HG02943 (cell line): ENCODE data around the gene COQ4.
A peak's percentile ranks its signal among the peaks of the same experiment; 100 is the strongest.

Experiments
- ATAC-seq: cut with Tn5 transposase; IDR thresholded peaks from one replicate; pipeline ENCODE4 v1.9.1; 2021; ENCODE audit warnings: mild to moderate bottlenecking, low read depth, moderate library complexity; ENCODE audit not compliant: unreplicated experiment

COQ4 gene

DNA sequence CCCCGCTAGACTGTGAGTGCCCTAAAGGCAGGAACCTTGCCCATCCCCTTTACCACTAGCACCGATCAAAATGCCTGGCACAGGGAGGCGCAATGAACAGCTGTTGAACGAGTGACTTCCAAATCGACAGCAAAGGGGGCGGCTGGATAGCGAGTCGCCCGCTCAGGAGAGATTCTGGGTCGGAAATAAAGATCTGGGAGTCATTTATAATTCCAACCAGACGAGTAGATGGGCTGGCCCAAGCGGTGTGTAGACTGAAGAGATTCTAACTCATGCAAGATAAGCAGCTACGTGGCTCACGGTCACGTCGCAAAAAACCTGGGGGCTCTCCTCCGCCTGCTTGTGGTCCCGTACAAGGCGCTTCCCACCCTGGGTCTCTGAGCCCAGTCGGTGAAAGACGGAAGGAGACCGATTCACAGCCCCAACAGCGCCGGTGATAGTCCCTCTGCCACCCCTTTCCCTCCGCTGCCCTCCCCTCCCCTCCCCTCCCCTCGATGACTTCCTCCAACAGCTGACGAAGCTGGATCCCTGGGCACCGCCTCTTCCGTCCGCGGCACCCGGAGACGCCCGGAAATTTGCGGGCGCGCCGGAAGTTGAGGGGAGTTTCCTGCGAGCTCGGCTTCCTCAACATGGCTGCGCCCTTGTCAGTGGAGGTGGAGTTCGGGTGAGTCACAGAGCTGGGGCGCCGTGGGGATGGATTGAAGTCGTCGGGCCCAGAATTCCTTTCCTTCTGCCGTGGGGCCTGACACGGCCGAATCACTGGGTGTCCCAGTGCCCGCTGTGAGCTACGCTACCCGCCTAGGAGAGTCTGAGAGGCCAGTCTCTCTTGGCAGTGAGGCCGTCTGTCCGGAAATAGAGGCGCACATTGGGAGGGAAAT is 48.4 kb downstream of the COQ4 start, which contains the start of gene URM1:
Gene URM1, plus strand, starts transcription at position 623 of the 878 bp plus-strand sequence. Its CDS starts 7 bp downstream, at position 630.
- ATAC-seq, result peak; percentile 94

DNA sequence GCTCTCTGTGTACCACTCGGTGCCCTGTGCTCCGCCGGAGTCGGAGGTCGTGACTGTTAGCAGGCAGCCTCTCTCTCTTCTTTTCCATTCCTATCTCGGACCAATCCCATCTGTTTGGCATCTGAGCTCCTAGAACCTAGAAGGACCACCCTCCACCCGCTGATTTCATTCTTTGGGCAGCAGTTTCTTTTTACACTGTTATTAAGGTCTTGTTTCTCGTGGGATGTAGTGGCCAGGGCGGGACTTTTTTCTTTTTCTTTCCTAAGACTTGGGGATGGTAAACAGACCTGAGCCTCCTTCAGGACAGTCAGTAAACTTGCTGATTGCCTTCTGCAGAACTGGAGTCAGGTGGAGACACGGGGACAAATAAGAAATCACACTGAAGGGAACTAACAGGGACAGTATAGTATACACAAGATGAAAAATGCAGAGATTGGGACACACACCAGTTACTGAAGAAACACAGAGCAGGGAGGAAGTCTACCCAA is 49.0 kb downstream of the COQ4 start:
- no peak for ATAC-seq

DNA sequence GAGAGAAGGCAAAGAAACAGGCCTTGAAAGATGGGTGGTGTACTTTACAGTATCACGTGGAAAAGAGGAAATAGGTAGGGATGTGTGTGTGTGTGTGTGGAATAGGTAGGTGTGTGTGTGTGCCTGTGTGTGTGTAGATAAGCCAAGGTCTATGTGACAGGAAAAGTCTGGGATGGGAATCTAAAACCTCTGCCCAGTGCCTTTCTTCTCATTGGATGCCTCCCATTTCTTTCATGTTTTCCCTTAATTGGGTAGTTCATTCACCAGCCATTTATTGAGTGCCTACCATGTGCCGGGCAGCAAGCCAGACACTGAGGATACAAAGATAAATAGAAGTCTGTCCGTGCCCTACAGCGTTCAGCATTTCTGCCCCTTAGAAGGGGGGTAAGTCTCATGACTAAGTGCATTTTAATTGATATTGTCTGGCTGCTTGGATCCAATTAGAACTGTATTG is 49.6 kb downstream of the COQ4 start:
- ATAC-seq, result no peak

DNA sequence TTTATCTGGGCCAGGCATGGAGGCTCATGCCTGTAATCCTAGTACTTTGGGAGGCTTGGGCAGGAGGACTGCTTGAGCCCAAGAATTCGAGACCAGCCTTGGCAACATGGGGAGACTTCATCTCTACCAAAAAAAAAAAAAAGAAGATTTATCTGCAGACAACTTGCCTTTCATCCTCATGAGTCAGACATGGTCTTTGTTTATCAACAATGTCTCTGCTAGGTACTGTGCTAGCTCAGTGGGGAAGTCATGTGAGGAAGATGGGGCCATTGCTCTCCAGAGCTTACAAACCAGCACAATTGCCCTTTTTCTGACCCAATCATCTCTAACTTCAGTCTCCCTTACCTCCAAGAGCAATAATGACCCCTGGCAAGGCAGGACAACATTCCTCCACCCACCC is 50.1 kb downstream of the COQ4 start:
- ATAC-seq, result no peak

DNA sequence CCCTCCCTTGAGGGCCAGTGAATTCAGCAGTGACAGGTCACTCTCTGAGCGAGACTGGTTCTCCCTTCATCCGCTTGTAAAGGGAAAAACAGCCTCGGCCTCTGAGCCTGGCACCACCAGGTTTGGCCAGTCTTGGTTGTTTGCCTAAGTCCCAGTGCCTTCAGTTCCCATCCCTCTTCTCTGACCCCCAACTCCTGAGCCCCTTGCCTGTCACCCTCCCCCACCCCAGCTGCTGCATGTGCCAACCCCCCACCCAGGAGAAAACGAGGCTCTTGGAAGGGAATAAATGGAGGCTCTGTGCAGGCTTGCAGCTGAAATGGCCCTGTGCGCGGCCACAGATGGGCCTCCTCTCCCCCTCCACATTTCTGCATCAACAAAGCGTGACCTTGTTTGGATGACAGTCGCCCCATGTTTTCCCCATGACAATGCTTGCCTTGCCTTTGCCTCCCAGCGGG is 51.6 kb downstream of the COQ4 start:
- no peak for ATAC-seq

DNA sequence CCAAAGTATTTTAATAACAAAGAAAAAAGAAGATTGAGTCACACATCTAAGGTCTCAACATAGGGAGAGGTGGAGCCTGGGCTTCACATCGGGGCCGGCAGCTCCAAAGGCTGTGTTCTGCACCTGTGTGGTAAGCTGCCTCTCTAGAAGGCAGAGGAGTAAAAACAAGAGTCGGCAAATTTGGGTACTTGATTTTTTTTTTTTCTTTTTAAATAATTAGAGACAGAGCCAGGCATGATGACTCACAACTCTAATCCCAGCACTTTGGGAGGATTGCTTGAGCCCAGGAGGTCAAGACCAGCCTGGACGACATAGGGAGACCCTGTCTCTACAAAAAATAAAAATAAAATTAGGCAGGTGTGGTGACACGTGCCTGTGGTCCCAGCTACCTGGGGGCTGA is 53.2 kb downstream of the COQ4 start:
- ATAC-seq, result no peak

DNA sequence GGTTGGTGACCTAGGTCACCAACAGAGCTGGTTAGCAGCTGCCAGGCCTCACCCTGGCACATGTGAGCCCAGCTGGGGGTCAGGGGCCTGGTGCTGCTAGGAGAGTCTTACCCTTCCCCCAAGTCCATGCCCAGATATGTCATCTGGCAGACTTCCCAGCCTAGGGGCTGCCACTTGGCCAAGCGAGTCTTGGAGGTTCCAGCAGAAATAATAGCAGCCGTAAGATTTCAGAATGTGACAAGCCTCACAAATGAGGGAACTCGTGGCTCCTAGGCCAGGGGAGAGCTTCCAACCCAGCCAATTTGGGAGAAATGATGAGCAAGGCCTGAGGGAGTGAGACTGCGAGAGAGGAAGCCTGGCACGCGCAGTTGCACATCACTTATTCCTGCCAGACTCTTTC is 59.6 kb downstream of the COQ4 start:
- ATAC-seq, result no peak

DNA sequence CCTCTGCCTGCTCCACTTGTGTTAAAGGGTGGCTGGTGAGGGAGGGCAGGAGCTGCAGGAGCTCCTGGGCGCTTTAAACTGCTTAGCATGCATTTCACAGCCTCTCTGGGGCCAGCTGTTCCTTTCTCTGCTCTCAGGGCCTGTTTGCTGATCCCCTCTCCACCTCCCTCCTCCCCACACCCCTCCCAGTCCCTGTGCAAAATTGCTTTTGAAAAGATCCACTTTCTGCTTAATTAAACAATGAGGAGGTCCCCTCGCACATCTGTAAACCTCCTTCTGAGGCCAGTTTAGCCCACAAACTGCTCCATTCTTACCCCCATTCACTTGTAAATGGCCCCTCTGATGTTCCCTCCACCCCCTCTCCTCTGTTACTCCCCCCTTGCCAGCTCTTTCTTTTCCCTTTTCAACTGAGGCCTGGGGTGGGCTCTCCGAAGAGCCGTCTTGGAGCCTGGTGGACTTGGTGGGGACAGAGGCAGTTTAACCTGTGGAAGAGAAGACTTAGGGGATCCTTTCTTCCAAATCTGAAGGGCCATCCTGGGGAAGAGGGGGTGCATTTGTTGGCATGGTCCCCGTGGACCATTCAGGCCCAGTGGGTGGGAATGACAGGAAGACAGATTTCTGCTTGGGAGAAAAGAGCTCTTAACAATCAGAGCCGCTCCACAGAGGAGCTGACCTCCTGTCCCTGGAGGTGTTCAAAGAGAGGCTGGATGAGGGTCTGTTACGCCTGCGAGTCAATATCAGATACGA is 60.5 kb downstream of the COQ4 start:
- ATAC-seq, result no peak
